ENCODE data around the gene MEIS2.

MEIS2 gene

GRCh38 chr15:36959746-36960145 lies 140.6 kb downstream of the MEIS2 start:
- FAIRE-seq: no peak
- TF ChIP-seq, protein P1, sequence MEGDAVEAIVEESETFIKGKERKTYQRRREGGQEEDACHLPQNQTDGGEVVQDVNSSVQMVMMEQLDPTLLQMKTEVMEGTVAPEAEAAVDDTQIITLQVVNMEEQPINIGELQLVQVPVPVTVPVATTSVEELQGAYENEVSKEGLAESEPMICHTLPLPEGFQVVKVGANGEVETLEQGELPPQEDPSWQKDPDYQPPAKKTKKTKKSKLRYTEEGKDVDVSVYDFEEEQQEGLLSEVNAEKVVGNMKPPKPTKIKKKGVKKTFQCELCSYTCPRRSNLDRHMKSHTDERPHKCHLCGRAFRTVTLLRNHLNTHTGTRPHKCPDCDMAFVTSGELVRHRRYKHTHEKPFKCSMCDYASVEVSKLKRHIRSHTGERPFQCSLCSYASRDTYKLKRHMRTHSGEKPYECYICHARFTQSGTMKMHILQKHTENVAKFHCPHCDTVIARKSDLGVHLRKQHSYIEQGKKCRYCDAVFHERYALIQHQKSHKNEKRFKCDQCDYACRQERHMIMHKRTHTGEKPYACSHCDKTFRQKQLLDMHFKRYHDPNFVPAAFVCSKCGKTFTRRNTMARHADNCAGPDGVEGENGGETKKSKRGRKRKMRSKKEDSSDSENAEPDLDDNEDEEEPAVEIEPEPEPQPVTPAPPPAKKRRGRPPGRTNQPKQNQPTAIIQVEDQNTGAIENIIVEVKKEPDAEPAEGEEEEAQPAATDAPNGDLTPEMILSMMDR (IDR thresholded peaks at IDR 0.05; ENCODE audit: insufficient read depth, missing control alignments): no peak
- no peak for DNase-seq (ENCODE audit: insufficient read length, low spot score)

DNA sequence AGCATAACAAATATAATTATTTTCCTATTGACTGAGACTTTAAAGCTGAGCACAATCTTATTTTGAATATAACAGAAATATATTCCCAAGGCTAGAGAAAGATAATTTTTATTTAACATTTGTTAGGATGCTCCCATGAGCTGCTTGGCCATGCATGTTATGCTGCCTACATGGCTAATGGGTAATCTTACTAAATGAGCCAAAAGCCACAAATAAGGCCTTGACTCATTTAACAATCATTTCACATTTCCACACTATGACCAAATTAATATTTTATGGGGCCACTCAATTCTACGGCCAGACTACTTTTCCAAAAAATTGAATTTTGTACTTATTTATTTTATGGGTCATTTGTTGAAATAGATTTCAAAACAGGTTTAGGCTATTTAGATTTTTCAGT lies 141.7 kb downstream of the MEIS2 start:
- DNase-seq (ENCODE audit: insufficient read length, low spot score): no peak
- FAIRE-seq: no peak
- TF ChIP-seq, protein P1 (IDR thresholded peaks at IDR 0.05; ENCODE audit: insufficient read depth, missing control alignments): no peak

GRCh38 chr15:36954486-36954885 lies 145.9 kb downstream of the MEIS2 start:
- no peak for DNase-seq (ENCODE audit: insufficient read length, low spot score)
- TF ChIP-seq, protein P1 (IDR thresholded peaks at IDR 0.05; ENCODE audit: insufficient read depth, missing control alignments): no peak

GRCh38 chr15:36953346-36953745 lies 147.0 kb downstream of the MEIS2 start:
- TF ChIP-seq, protein P1 (IDR thresholded peaks at IDR 0.05; ENCODE audit: insufficient read depth, missing control alignments): no peak
- no peak for FAIRE-seq
- no peak for DNase-seq (ENCODE audit: insufficient read length, low spot score)

More at GRCh38 chr15:36954486-36954885, 145.9 kb downstream of the MEIS2 start:
- FAIRE-seq: no peak

- no peak for DNase-seq (ENCODE audit: insufficient read length, low spot score)
- FAIRE-seq: no peak
- TF ChIP-seq, protein P1 (IDR thresholded peaks at IDR 0.05; ENCODE audit: insufficient read depth, missing control alignments): no peak
These were observed 148.6 kb downstream of the MEIS2 start for GRCh38 chr15:36951731-36952247.

GRCh38 chr15:36950371-36950770 lies 150.0 kb downstream of the MEIS2 start:
- FAIRE-seq: no peak
- TF ChIP-seq, protein P1 (IDR thresholded peaks at IDR 0.05; ENCODE audit: insufficient read depth, missing control alignments): no peak

GRCh38 chr15:36948982-36949381 lies 151.4 kb downstream of the MEIS2 start:
- FAIRE-seq (no peak), DNase-seq (ENCODE audit: insufficient read length, low spot score) (no peak)
- TF ChIP-seq, protein P1 (IDR thresholded peaks at IDR 0.05; ENCODE audit: insufficient read depth, missing control alignments): no peak

More at GRCh38 chr15:36950371-36950770, 150.0 kb downstream of the MEIS2 start:
- DNase-seq (ENCODE audit: insufficient read length, low spot score): no peak

All from D721Med (cell line).